Lower leg skin (tissue), 3 donors: Measurements from ENCODE around the gene THBS2.

Source experiments
- CTCF ChIP-seq, 3 donors: fragments of 450-650 bp; IDR thresholded peaks; one replicate each; pipeline ENCODE4 v1.5.1; 2016; ENCODE audit warnings: antibody characterized with exemption in 3 of 3, mild to moderate bottlenecking in 3 of 3, moderate library complexity in 2 of 3
- POLR2A ChIP-seq, 2 donors: fragments of 450-650 bp; IDR thresholded peaks; one replicate each; pipeline ENCODE4 v1.6.1; 2016 to 2017; ENCODE audit warnings: antibody characterized with exemption in 2 of 2, mild to moderate bottlenecking in 1 of 2, moderate library complexity in 1 of 2

DNA sequence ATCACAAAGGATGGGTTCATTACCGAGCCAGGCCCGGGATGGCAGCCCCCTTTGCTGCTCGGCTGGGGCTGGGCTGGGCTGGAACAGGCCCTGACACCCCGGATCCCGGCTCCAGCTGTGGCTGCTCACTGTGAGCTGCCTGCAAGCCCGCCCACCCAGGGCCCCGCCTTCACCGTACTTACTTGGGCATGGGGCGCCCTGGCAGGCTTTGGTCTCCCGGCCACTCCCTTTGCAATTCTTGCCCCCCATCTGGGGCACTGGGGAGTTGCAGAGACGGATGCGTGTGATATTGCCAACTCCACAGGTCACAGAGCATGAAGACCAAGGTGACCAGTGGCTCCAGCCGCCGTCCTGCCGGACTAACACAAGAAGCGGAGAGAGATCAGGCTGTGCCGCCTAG lies 16.7 kb downstream of the THBS2 start:
- no peak for TF ChIP-seq CTCF (IDR thresholded peaks at IDR 0.05)
- no peak for TF ChIP-seq POLR2A (IDR thresholded peaks at IDR 0.05)
